DOHH2 (cell line): ENCODE results near the gene ESYT2.

ENCODE experiments used
- EZH2phosphoT487 ChIP-seq: fragments of 200-600 bp; sonication (generic); IDR thresholded peaks from 2 replicates; pipeline ENCODE4 v1.6.1; 2017; ENCODE audit warnings: borderline replicate concordance, mild to moderate bottlenecking, antibody characterized with exemption, low read length, moderate library complexity, mixed read lengths
- TF ChIP-seq, protein P1 (sequence below): fragments of 200-600 bp; sonication (generic); IDR thresholded peaks from one replicate; pipeline ENCODE4 v1.5.1; 2014; ENCODE audit warnings: antibody characterized with exemption, mild to moderate bottlenecking, low read depth, low read length; ENCODE audit not compliant: poor library complexity, severe bottlenecking

DNA sequence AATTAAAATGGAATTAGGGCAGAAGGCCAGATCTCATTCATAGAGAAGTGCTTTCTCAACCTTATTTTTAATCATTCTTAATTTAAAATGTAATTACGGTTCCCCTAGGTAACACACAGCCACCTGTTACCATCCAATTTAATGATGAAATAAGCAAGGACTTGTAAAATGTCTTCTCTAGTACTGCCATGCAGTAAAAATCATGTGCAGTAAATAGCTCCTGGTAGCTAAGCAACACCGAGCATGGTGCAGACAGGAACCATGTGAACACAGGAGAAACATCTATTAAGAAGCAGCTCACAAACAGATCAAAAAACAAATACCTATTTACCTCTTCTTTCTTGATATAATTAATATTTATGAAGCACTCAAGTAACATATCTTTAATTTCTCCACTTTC is 139.8 kb downstream of the ESYT2 start:
- TF ChIP-seq, protein P1, sequence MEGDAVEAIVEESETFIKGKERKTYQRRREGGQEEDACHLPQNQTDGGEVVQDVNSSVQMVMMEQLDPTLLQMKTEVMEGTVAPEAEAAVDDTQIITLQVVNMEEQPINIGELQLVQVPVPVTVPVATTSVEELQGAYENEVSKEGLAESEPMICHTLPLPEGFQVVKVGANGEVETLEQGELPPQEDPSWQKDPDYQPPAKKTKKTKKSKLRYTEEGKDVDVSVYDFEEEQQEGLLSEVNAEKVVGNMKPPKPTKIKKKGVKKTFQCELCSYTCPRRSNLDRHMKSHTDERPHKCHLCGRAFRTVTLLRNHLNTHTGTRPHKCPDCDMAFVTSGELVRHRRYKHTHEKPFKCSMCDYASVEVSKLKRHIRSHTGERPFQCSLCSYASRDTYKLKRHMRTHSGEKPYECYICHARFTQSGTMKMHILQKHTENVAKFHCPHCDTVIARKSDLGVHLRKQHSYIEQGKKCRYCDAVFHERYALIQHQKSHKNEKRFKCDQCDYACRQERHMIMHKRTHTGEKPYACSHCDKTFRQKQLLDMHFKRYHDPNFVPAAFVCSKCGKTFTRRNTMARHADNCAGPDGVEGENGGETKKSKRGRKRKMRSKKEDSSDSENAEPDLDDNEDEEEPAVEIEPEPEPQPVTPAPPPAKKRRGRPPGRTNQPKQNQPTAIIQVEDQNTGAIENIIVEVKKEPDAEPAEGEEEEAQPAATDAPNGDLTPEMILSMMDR: no peak
- TF ChIP-seq EZH2phosphoT487: no peak
